Esophagus muscularis mucosa (tissue), 4 donors: ENCODE data around the gene FANCC.

Experiments
- CTCF ChIP-seq, 3 experiments: fragments of 200-600 bp in 2 of 3; fragments of 450-650 bp in 1 of 3; sonication (generic) in 2 of 3; IDR thresholded peaks; one replicate each; pipeline ENCODE4 v1.5.1; 2017 to 2019; ENCODE audit warnings: antibody characterized with exemption in 3 of 3, mild to moderate bottlenecking in 2 of 3, moderate library complexity in 1 of 3
- EP300 ChIP-seq: sonication (generic); formaldehyde crosslinking; IDR thresholded peaks from one replicate; pipeline ENCODE4 v1.6.1; 2017; ENCODE audit warnings: antibody characterized with exemption
- POLR2A ChIP-seq: fragments of 450-650 bp; IDR thresholded peaks from one replicate; pipeline ENCODE4 v1.6.1; 2017; ENCODE audit warnings: antibody characterized with exemption, moderate library complexity, mild to moderate bottlenecking, low read depth
- POLR2AphosphoS5 ChIP-seq, 2 donors: sonication (generic); formaldehyde crosslinking; IDR thresholded peaks; one replicate each; pipeline ENCODE4 v1.6.1; 2017; ENCODE audit warnings: antibody characterized with exemption in 2 of 2

DNA sequence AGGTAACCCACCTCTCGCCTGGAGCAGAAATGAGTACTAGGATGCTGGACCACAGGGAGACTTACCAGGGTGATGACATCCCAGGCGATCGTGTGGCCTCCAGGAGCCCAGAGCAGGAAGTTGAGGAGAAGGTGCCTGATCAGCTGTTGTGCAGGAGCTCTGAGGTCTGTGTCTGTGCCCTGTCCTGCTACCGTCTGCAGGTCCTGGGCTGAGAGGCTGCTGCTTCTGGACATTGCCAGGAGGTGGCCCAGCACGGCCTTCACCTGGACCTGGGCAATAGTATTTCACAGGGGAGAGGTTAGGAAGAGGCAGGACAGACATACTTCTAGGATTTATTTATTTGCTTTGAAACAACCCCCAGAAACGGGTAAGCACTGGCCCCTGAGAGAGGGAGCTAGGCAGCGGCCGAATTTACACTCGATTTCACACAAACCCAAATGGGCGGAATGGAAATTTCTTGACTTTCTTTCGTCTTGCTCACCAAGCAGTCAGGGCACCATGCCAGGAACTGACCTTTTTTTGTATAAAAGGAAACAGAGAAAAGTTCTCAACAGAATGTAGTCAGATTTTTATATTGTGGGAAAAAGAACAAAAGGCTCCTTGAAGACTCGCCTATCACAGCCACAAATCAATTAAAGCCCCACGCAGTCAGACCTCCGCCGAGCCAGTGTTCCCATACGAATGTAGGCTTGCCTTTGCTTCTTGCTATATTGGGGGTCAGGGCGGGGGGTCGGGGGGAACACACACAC is 210.3 kb downstream of the FANCC start:
- TF ChIP-seq POLR2A, result no peak
- no peak for TF ChIP-seq CTCF (IDR thresholded peaks at IDR 0.05)
- peak in 1 of 2 donors; percentile 17 for TF ChIP-seq POLR2AphosphoS5 (IDR thresholded peaks at IDR 0.05)
- TF ChIP-seq EP300, result no peak
